Chondrocyte (in vitro differentiated cells): ENCODE results near the gene ZBTB44. TPM values are rescaled to one million over a fixed set of nuclear protein-coding genes. Genes with fewer than 3 reads are reported as not detected.

Experiments
- DNase-seq: peaks from one replicate; pipeline ENCODE4 v3.0.0; 2021; ENCODE audit warnings: mixed read lengths, low spot score
- H3K27ac Mint-ChIP-seq: one replicate; pipeline ENCODE4 v1.8.0; 2021; ENCODE audit warnings: mild to moderate bottlenecking, moderate library complexity, mixed read lengths; ENCODE audit not compliant: unreplicated experiment
- H3K27me3 Mint-ChIP-seq: 2 replicates; pipeline ENCODE4 v1.8.0; 2021; ENCODE audit warnings: low read depth, mixed read lengths
- H3K36me3 Mint-ChIP-seq: 2 replicates; pipeline ENCODE4 v1.8.0; 2021; ENCODE audit warnings: low read depth, mixed read lengths
- H3K4me1 Mint-ChIP-seq: 2 replicates; pipeline ENCODE4 v1.8.0; 2021; ENCODE audit warnings: low read depth, mild to moderate bottlenecking, mixed read lengths
- H3K4me3 Mint-ChIP-seq: one replicate; pipeline ENCODE4 v1.8.0; 2021; ENCODE audit warnings: mild to moderate bottlenecking, moderate library complexity, mixed read lengths; ENCODE audit not compliant: unreplicated experiment
- H3K9me3 Mint-ChIP-seq: 2 replicates; pipeline ENCODE4 v1.8.0; 2021; ENCODE audit warnings: low read depth, mixed read lengths
- CTCF ChIP-seq: fragments of 200-600 bp; sonication (generic); IDR thresholded peaks from 2 replicates; pipeline ENCODE4 v1.5.0; 2021; ENCODE audit warnings: antibody characterized with exemption, mild to moderate bottlenecking, moderate library complexity
- total RNA-seq: library from RNA; stranded (reverse); gene quantifications from 3 replicates; pipeline ENCODE4 v1.2.1, GENCODE V29; 2021

ZBTB44 gene
- total RNA-seq, 1 donor from 2014 or later = 21.2 TPM

GRCh38 chr11:130178441-130179339, 136.0 kb downstream of the ZBTB44 start:
- H3K9me3 Mint-ChIP-seq = peaks cover 8% of the 10 kb centered on the region
- H3K27me3 Mint-ChIP-seq = no peaks in the 10 kb centered on the region
- no peaks in the 10 kb centered on the region for H3K4me1 Mint-ChIP-seq
- no peak for TF ChIP-seq CTCF
- no peak overlapping the region for H3K27ac Mint-ChIP-seq
- no peaks in the 10 kb centered on the region for H3K36me3 Mint-ChIP-seq
- no peak for DNase-seq
- no peak overlapping the region for H3K4me3 Mint-ChIP-seq

GRCh38 chr11:130177782-130178181, 136.9 kb downstream of the ZBTB44 start:
- no peak overlapping the region for H3K4me3 Mint-ChIP-seq
- TF ChIP-seq CTCF = no peak
- no peak overlapping the region for H3K27ac Mint-ChIP-seq
- DNase-seq = no peak
- H3K9me3 Mint-ChIP-seq = peaks cover 8% of the 10 kb centered on the region
- no peaks in the 10 kb centered on the region for H3K27me3 Mint-ChIP-seq
- H3K4me1 Mint-ChIP-seq = no peaks in the 10 kb centered on the region
- no peaks in the 10 kb centered on the region for H3K36me3 Mint-ChIP-seq

Other genes with a start within 250 kb of the ZBTB44 start
- gene APLP2, start 245.0 kb downstream of the ZBTB44 start, total RNA-seq = 355 to 358 TPM (median 358 TPM) in 3 replicates
- gene ST14, start 155.1 kb downstream of the ZBTB44 start, total RNA-seq = 0.10 TPM in 2 of 3 replicates, not detected in the other
- 0.77 to 1.0 TPM (median 1.0 TPM) in 3 replicates for gene ADAMTS8, start 113.7 kb upstream of the ZBTB44 start, total RNA-seq
- gene ADAMTS15, start 133.7 kb upstream of the ZBTB44 start, total RNA-seq = 16.8 to 140 TPM (median 136 TPM) in 3 replicates